Smooth muscle cell (in vitro differentiated cells): ENCODE results near the gene MADCAM1. TPM values are rescaled to one million over a fixed set of nuclear protein-coding genes. Genes with fewer than 3 reads are reported as not detected.

Experiments used
- DNase-seq: peaks from one replicate; lab custom pipeline; 2025; ENCODE audit not compliant: unreplicated experiment; lab: John Stamatoyannopoulos, UW
- H2AFZ ChIP-seq: fragments of 200-600 bp; sonication (generic); 2 replicates; pipeline ENCODE4 v1.6.0; 2016; ENCODE audit warnings: antibody characterized with exemption, low read depth, mild to moderate bottlenecking
- H3F3A ChIP-seq: fragments of 200-600 bp; sonication (generic); 2 replicates; pipeline ENCODE4 v1.6.0; 2017; ENCODE audit warnings: antibody characterized with exemption, low read depth
- H3K27ac ChIP-seq: fragments of 200-600 bp; sonication (generic); 2 replicates; pipeline ENCODE4 v1.5.1; 2016; ENCODE audit warnings: low read depth, mild to moderate bottlenecking
- H3K27me3 ChIP-seq: fragments of 200-600 bp; sonication (generic); 2 replicates; pipeline ENCODE4 v1.6.1; 2016; ENCODE audit warnings: low read depth, mild to moderate bottlenecking
- H3K36me3 ChIP-seq: fragments of 200-600 bp; sonication (generic); 2 replicates; pipeline ENCODE4 v1.5.1; 2016; ENCODE audit warnings: low read depth
- H3K4me1 ChIP-seq: fragments of 200-600 bp; sonication (generic); 2 replicates; pipeline ENCODE4 v1.5.1; 2016; ENCODE audit warnings: low read depth
- H3K4me2 ChIP-seq: fragments of 200-600 bp; sonication (generic); 2 replicates; pipeline ENCODE4 v1.6.0; 2016; ENCODE audit warnings: mild to moderate bottlenecking
- H3K4me3 ChIP-seq: fragments of 200-600 bp; sonication (generic); 2 replicates; pipeline ENCODE4 v1.5.1; 2016; ENCODE audit warnings: mild to moderate bottlenecking
- H3K79me2 ChIP-seq: fragments of 200-600 bp; sonication (generic); 2 replicates; pipeline ENCODE4 v1.6.0; 2016; ENCODE audit warnings: low read depth, mild to moderate bottlenecking
- H3K9ac ChIP-seq: fragments of 200-600 bp; sonication (generic); 2 replicates; pipeline ENCODE4 v1.6.0; 2016; ENCODE audit warnings: low read depth
- H3K9me3 ChIP-seq: fragments of 200-600 bp; sonication (generic); replicated peaks from 2 replicates; pipeline ENCODE4 v1.5.1; 2016; ENCODE audit warnings: low read depth
- H4K20me1 ChIP-seq: fragments of 200-600 bp; sonication (generic); 2 replicates; pipeline ENCODE4 v1.6.0; 2016; ENCODE audit warnings: low read depth
- CTCF ChIP-seq: fragments of 200-600 bp; sonication (generic); IDR thresholded peaks from 2 replicates; pipeline ENCODE4 v1.5.1; 2017; ENCODE audit warnings: borderline replicate concordance, mild to moderate bottlenecking, antibody characterized with exemption; ENCODE audit not compliant: insufficient read depth, poor library complexity, severe bottlenecking
- WGBS: methylation state at CpG from one replicate; pipeline ENCODE4 v1.1.7; 2016; ENCODE audit warnings: low lambda C conversion rate; 5-methylcytosine and 5-hydroxymethylcytosine counted together
- polyA plus RNA-seq: library from polyadenylated mRNA; unstranded; fragments of >200 nt; fragmentation: Nextera tagmentation; extraction: Ambion mirVana; gene quantifications from 2 replicates; pipeline ENCODE4 v1.2.1, GENCODE V29; 2016
- total RNA-seq: library from RNA; depleted of rRNA; stranded (reverse); fragments of >200 nt; gene quantifications from 2 replicates; pipeline ENCODE4 v1.2.3, GENCODE V29; 2014

Gene MADCAM1
- total and polyA plus RNA-seq, 2 experiments from 2014 or later, result not detected

DNA sequence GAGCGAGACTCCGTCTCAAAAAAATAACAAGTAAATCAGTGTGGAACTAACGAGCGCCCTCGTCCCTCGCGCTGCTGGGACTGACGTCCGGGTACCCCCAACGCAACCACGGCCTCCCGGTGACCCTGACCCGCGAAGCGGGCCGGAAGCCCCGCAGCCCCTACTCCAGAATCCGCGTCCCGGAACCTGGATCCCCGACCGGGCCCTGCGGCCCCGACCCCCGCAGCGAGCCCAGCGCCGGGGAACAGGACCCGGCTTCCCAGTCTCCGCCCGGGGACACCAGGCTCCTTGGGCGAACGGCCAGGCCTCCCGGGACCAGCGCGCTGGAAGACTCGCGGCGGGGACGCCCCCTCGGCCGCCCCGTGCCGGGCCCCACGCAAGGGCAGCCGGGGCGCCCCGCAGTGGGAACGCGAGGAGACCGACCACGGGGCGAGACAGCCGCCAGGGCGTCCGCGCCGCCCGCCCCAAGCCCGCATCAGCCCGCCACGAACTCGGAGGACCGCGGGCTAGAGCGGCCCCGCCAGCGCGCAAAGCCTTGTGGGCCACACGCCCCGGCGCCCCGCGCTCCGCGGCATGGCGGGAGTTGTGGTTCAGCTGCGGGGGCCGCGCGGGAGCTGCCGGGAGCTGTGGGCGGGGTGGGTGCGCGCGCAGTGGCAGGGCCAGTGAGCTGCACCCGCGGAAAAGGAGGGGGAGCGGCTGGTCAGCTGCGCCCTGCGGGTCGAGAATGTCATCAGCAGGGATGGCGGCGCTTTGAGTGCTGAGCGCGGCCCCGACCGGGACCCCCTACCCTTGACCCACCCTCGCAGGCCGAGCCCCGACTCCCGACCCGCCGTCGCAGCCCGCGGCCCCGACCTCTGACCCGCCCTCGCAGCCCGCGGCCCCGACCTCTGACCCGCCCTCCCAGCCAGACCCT, 7.5 kb upstream of the MADCAM1 start:
- peak; percentile 87 for DNase-seq
- Histone ChIP-seq H3K27ac (peak overlapping the region; percentile 76), H4K20me1 (no peaks in the 10 kb centered on the region), H3K79me2 (no peaks in the 10 kb centered on the region), H3K4me2 (peak overlapping the region; percentile 89), H3K9me3 (no peaks in the 10 kb centered on the region), H3K4me3 (peak overlapping the region; percentile 98), H3K4me1 (peaks cover 16% of the 10 kb centered on the region), H3K36me3 (no peaks in the 10 kb centered on the region), H3F3A (peaks cover 8% of the 10 kb centered on the region), H3K27me3 (no peaks in the 10 kb centered on the region), H2AFZ (peak overlapping the region; percentile 96), H3K9ac (peak overlapping the region; percentile 79)
- 1% methylated on average over 77 of the region's 114 CpGs for WGBS
- TF ChIP-seq CTCF, result no peak

DNA sequence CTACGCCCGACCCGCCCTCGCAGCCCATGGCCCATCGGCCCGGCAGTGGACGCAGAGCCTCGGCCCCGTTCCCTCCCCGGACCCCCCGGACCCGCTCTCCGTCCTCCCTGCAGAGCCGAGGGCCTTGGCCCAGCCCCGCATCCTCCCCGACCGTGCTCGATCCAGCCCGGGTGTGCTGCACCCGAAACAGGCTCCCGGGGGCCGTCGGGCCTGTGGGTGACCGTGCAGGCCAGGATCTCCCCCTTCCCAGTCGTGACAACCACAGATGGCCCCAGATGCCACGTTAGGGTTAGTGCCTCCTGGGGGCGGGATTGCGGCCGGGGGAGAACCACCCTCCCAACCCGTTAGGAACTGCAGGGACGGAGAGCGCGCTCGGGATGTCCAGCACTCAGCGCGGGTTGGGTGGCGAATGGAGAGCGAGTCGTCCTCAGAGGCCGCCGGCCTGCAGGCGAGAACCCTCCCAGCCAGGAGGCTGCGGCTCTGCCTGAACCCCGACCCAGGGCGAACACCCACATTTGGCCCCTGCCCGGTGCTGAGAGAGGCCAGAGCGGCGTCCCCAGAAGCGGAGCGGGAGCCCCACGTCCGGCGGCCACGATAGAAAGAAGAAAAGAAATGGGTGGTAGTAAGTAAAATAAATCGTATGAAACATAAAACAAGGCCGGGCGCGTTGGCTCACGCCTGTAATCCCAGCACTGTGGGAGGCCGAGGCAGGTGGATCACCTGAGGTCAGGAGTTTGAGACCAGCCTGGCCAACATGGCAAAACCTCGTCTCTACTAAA, 6.7 kb upstream of the MADCAM1 start:
- H3K4me2 ChIP-seq, result peak overlapping the region; percentile 89
- H3K9me3 ChIP-seq, result no peaks in the 10 kb centered on the region
- peaks cover 8% of the 10 kb centered on the region for H3F3A ChIP-seq
- peak overlapping the region; percentile 98 for H3K4me3 ChIP-seq
- H3K79me2 ChIP-seq, result no peaks in the 10 kb centered on the region
- peaks cover 16% of the 10 kb centered on the region for H3K4me1 ChIP-seq
- H3K27ac ChIP-seq, result no peak overlapping the region
- H4K20me1 ChIP-seq, result no peaks in the 10 kb centered on the region
- H3K9ac ChIP-seq, result peak overlapping the region; percentile 50
- no peak for DNase-seq
- no peaks in the 10 kb centered on the region for H3K27me3 ChIP-seq
- no peak for TF ChIP-seq CTCF
- peak overlapping the region; percentile 47 for H2AFZ ChIP-seq
- 27% methylated on average over 31 of the region's 61 CpGs for WGBS
- H3K36me3 ChIP-seq, result no peaks in the 10 kb centered on the region

DNA sequence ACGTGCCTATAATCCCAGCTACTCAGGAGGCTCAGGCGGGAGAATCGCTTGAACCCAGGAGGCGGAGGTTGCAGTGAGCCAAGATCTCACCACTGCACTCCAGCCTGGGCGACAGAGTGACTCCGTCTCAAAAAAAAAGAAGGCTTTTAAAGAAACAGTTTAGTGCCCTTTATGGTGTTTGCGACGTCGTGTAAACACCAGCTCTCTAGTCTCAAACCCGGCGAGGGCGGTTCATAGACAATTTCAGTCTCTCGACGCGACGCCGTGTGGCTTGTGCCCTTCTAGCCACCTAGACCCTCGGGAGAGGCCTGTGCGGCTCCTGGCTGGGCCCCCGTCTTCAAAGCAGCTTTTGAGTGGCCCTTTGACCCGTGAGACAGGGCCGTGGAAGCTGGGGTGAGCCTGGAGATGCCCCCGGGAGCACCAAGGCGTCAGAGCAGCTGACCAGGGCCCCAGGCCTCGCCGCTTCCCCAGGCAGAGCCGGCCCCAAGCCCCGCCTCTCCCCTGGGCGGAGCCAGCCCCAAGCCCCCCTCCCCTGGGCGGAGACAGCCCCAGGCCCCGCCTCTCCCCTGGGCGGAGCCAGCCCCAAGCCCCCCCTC, 5.0 kb upstream of the MADCAM1 start:
- H3K36me3 ChIP-seq, result no peaks in the 10 kb centered on the region
- H3K4me1 ChIP-seq, result peaks cover 8% of the 10 kb centered on the region
- H3K4me3 ChIP-seq, result no peak overlapping the region
- H3F3A ChIP-seq, result peaks cover 8% of the 10 kb centered on the region
- no peak for TF ChIP-seq CTCF
- peaks cover 5% of the 10 kb centered on the region for H3K27me3 ChIP-seq
- no peak overlapping the region for H3K9ac ChIP-seq
- H2AFZ ChIP-seq, result no peak overlapping the region
- DNase-seq, result no peak
- no peaks in the 10 kb centered on the region for H3K79me2 ChIP-seq
- H3K9me3 ChIP-seq, result no peaks in the 10 kb centered on the region
- 86% methylated on average over 27 of the region's 32 CpGs for WGBS
- H4K20me1 ChIP-seq, result no peaks in the 10 kb centered on the region
- H3K4me2 ChIP-seq, result no peak overlapping the region
- H3K27ac ChIP-seq, result no peak overlapping the region
